NCI-H446 treated with DMSO at 0.1 percent for 48 hours (cell line): ENCODE measurements around the gene AKAP13.

Experiments
- DNase-seq: peaks from one replicate; lab custom pipeline; 2025; lab: John Stamatoyannopoulos, UW

The AKAP13 gene

GRCh38 chr15:85741021-85741421 is 360.6 kb downstream of the AKAP13 start:
- DNase-seq, result no peak

- DNase-seq, result no peak
These were observed 361.3 kb downstream of the AKAP13 start for GRCh38 chr15:85741662-85742061.

GRCh38 chr15:85742186-85742821 is 361.9 kb downstream of the AKAP13 start:
- DNase-seq, result peak; percentile 50

GRCh38 chr15:85743392-85744055 is 363.1 kb downstream of the AKAP13 start:
- no peak for DNase-seq

GRCh38 chr15:85744579-85744978 is 364.2 kb downstream of the AKAP13 start:
- DNase-seq, result no peak

- DNase-seq, result no peak
These were observed 364.6 kb downstream of the AKAP13 start for GRCh38 chr15:85745023-85745422.

- no peak for DNase-seq
These were observed 365.2 kb downstream of the AKAP13 start for GRCh38 chr15:85745525-85746150.

- DNase-seq, result no peak
These were observed 366.2 kb downstream of the AKAP13 start for GRCh38 chr15:85746641-85747040.

GRCh38 chr15:85748176-85748575 is 367.8 kb downstream of the AKAP13 start:
- DNase-seq, result no peak

- DNase-seq, result no peak
These were observed 368.3 kb downstream of the AKAP13 start for GRCh38 chr15:85748729-85749128.

GRCh38 chr15:85749261-85750151 is 369.1 kb downstream of the AKAP13 start:
- DNase-seq, result peak; percentile 34

GRCh38 chr15:85750319-85751290 is 370.2 kb downstream of the AKAP13 start:
- DNase-seq, result peak; percentile 56

GRCh38 chr15:85751291-85752123 is 371.1 kb downstream of the AKAP13 start:
- no peak for DNase-seq

GRCh38 chr15:85752124-85752475 is 371.7 kb downstream of the AKAP13 start:
- DNase-seq, result no peak

GRCh38 chr15:85752491-85752961 is 372.1 kb downstream of the AKAP13 start:
- DNase-seq, result no peak

- no peak for DNase-seq
These were observed 372.9 kb downstream of the AKAP13 start for GRCh38 chr15:85753261-85753660.

GRCh38 chr15:85753791-85754452 is 373.5 kb downstream of the AKAP13 start:
- no peak for DNase-seq

GRCh38 chr15:85754989-85755388 is 374.6 kb downstream of the AKAP13 start:
- DNase-seq, result peak; percentile 24

- DNase-seq, result no peak
These were observed 375.1 kb downstream of the AKAP13 start for GRCh38 chr15:85755471-85755870.

GRCh38 chr15:85755942-85756341 is 375.5 kb downstream of the AKAP13 start:
- DNase-seq, result no peak
